Measurements from ENCODE around the gene ERBB2. TPM values are rescaled to one million over a fixed set of nuclear protein-coding genes. Genes with fewer than 3 reads are reported as not detected.

The ERBB2 gene
- total and polyA plus RNA-seq, 10 of the 15 experiments (the other 5 are each of a cell fraction or from before 2014, with no cell fraction given), result 0.39 to 7.0 (median 4.3) TPM

DNA sequence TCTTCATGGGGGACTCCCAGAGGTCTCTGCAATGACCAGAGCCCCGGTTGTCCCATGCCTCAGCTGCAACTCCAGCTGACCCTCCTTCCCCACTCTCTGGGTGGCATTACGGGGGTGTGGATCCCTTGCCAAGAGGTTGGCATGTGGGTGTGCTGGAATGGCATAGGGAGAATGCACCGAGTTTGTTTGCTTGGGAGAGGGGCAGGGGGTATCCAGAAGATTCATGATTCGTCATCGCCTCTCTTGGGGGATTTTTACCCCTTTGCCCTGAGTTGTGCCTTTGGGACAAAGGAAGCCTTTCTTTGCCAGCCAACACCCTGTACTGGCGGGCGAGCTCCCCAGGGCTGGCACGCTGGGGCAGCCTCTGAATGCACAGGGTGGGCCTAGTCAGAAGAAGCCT is 6.5 kb downstream of the ERBB2 start:
- intact Hi-C loops (cut with micrococcal nuclease; ENCODE audit: unreplicated experiment), result no loop called here
- H3K27me3 ChIP-seq (replicated peaks in 1 of 2; ENCODE audit: control insufficient read depth in 2 of 2, insufficient read depth in 2 of 2, low read length in 1 of 2), result peaks cover 0 to under 1% of the 10 kb centered on the region in 2 experiments; a peak in 3 of 4 replicates
- in situ Hi-C loops (cut with MboI), result no loop called here
- ChIA-PET RAD21 (ENCODE audit: unreplicated experiment) (no interaction called here), CTCF (no interaction called here), POLR2A (no interaction called here), SMC1A (ENCODE audit: uncharacterized antibody, unreplicated experiment) (no interaction called here)
- no peaks in the 10 kb centered on the region for H4K20me1 ChIP-seq (ENCODE audit: control insufficient read depth, insufficient read depth)
- no peak overlapping the region for H3K4me3 ChIP-seq
- H3K4me2 ChIP-seq (ENCODE audit: control insufficient read depth, insufficient read depth), result no peak overlapping the region
- FAIRE-seq (no peak), DNase-seq (ENCODE audit: low read depth, low spot score) (no peak), ATAC-seq (no peak)
- no TSS peak for BruUV-seq (replicated peaks)
- no peaks in the 10 kb centered on the region for H3K79me2 ChIP-seq (ENCODE audit: control insufficient read depth, insufficient read depth, low read length)
- H3K27ac ChIP-seq (ENCODE audit: control insufficient read depth, insufficient read depth), result no peak overlapping the region
- no peaks in the 10 kb centered on the region for H3K36me3 ChIP-seq (ENCODE audit: control insufficient read depth in 2 of 2, insufficient read depth in 2 of 2, low read length in 1 of 2)
- H2AFZ ChIP-seq (ENCODE audit: control insufficient read depth, low read depth, low read length), result no peak overlapping the region
- WGBS (ENCODE audit: insufficient coverage, insufficient replicate concordance, low lambda C conversion rate, missing lambda C conversion rate), result 54% methylated on average over 8 of the region's 8 CpGs
- H3K9me3 ChIP-seq (replicated peaks; ENCODE audit: control insufficient read depth, insufficient read depth, low read length), result no peaks in the 10 kb centered on the region
- no peak overlapping the region for H3K9ac ChIP-seq (ENCODE audit: control insufficient read depth, insufficient read depth, low read length)
- peaks cover 11% of the 10 kb centered on the region for H3K4me1 ChIP-seq (ENCODE audit: control insufficient read depth, insufficient read depth, low read length)
- TF ChIP-seq KAT2A (conservative IDR thresholded peaks at IDR 0.05; ENCODE audit: control insufficient read depth, low read depth, low read length) (no peak), TCF12 (IDR thresholded peaks at IDR 0.05; ENCODE audit: low read depth, low read length) (no peak), HCFC1 (IDR thresholded peaks at IDR 0.05; ENCODE audit: low read length) (no peak), PAX5 (IDR thresholded peaks at IDR 0.05; ENCODE audit: borderline replicate concordance, low read depth, low read length) (no peak), E2F8 (IDR thresholded peaks at IDR 0.05; ENCODE audit: low read depth, partially characterized antibody) (no peak), ZNF274 (IDR thresholded peaks at IDR 0.05; ENCODE audit: insufficient read depth, insufficient read length) (no peak), RUNX3 (IDR thresholded peaks at IDR 0.05; ENCODE audit: low read length) (no peak), ZNF592 (IDR thresholded peaks at IDR 0.05) (no peak), RAD21 (IDR thresholded peaks at IDR 0.05; ENCODE audit: insufficient read depth, low read depth, low read length) (no peak), ZBTB40 (IDR thresholded peaks at IDR 0.05; ENCODE audit: borderline replicate concordance) (no peak), RCOR1 (conservative IDR thresholded peaks at IDR 0.05; ENCODE audit: low read depth, low read length) (no peak)
- TF ChIP-seq, protein P1, sequence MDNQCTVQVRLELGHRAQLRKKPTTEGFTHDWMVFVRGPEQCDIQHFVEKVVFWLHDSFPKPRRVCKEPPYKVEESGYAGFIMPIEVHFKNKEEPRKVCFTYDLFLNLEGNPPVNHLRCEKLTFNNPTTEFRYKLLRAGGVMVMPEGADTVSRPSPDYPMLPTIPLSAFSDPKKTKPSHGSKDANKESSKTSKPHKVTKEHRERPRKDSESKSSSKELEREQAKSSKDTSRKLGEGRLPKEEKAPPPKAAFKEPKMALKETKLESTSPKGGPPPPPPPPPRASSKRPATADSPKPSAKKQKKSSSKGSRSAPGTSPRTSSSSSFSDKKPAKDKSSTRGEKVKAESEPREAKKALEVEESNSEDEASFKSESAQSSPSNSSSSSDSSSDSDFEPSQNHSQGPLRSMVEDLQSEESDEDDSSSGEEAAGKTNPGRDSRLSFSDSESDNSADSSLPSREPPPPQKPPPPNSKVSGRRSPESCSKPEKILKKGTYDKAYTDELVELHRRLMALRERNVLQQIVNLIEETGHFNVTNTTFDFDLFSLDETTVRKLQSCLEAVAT (IDR thresholded peaks at IDR 0.05), result no peak
